Lower lobe of right lung (tissue), 2 donors: ENCODE results near the gene FOXN3. TPM values are rescaled to one million over a fixed set of nuclear protein-coding genes. Genes with fewer than 3 reads are reported as not detected.

ENCODE experiments used
- ATAC-seq, 2 donors: fragments of 200-7000 bp; cut with Tn5 transposase; one replicate each; pipeline ENCODE4 v1.9.1; 2020 to 2022; ENCODE audit warnings: mild to moderate bottlenecking in 2 of 2, moderate library complexity in 2 of 2
- DNase-seq: peaks from one replicate; pipeline ENCODE4 v3.0.0-alpha.2; 2020
- H3K27ac ChIP-seq: fragments of 200-600 bp; one replicate; pipeline ENCODE4 v1.8.0; 2022
- H3K27me3 ChIP-seq: fragments of 200-600 bp; one replicate; pipeline ENCODE4 v1.8.0; 2022; ENCODE audit warnings: low read depth
- H3K36me3 ChIP-seq: fragments of 200-600 bp; one replicate; pipeline ENCODE4 v1.8.0; 2022; ENCODE audit warnings: mild to moderate bottlenecking
- H3K4me1 ChIP-seq: fragments of 200-600 bp; one replicate; pipeline ENCODE4 v1.8.0; 2022
- H3K4me3 ChIP-seq: fragments of 200-600 bp; one replicate; pipeline ENCODE4 v1.8.0; 2022; ENCODE audit warnings: mild to moderate bottlenecking
- H3K9me3 ChIP-seq: fragments of 200-600 bp; one replicate; pipeline ENCODE4 v1.8.0; 2022
- CTCF ChIP-seq: fragments of 200-600 bp; IDR thresholded peaks from one replicate; pipeline ENCODE4 v1.8.0; 2022; ENCODE audit warnings: antibody characterized with exemption, mild to moderate bottlenecking
- intact Hi-C: fragments of 100-400 bp; cut with DNase I; formaldehyde crosslinking; loops from one replicate; pipeline ENCODE4 v1.11.0; 2022
- total RNA-seq: library from RNA; stranded (reverse); fragmentation: NEBNext Ultra II Directional; extraction: Animal tissue kit (Norgen Biotek cat#: 25700); gene quantifications from one replicate; pipeline ENCODE4 v1.2.1, GENCODE V29; 2021
- donor health status: DM: no; HTN: yes; CAD: no; lungs with severe emphysema.

FOXN3 gene
- total RNA-seq, 1 donor from 2014 or later, result 116 TPM

- intact Hi-C loops, result loop anchor here (10.0 kb wide), 1 partner anchor 47 kb away; no protein-coding TSS in a partner anchor
- Histone ChIP-seq H3K4me1 (peaks cover 33% of the 10 kb centered on the region), H3K9me3 (no peaks in the 10 kb centered on the region), H3K27me3 (no peaks in the 10 kb centered on the region), H3K36me3 (peaks cover 15% of the 10 kb centered on the region), H3K4me3 (no peak overlapping the region), H3K27ac (no peak overlapping the region)
- no peak for DNase-seq
- no peak for ATAC-seq
- no peak for TF ChIP-seq CTCF
These were observed 15.3 kb downstream of the FOXN3 start for GRCh38 chr14:89401761-89402160.

GRCh38 chr14:89401241-89401640 is 15.8 kb downstream of the FOXN3 start:
- intact Hi-C loops, result loop anchor here (10.0 kb wide), 1 partner anchor 46 kb away; no protein-coding TSS in a partner anchor
- Histone ChIP-seq H3K36me3 (peaks cover 15% of the 10 kb centered on the region), H3K27me3 (no peaks in the 10 kb centered on the region), H3K4me3 (no peak overlapping the region), H3K9me3 (no peaks in the 10 kb centered on the region), H3K27ac (no peak overlapping the region), H3K4me1 (peaks cover 28% of the 10 kb centered on the region)
- DNase-seq, result no peak
- no peak for ATAC-seq
- TF ChIP-seq CTCF, result no peak

- Histone ChIP-seq H3K36me3 (peaks cover 15% of the 10 kb centered on the region), H3K9me3 (no peaks in the 10 kb centered on the region), H3K27ac (no peak overlapping the region), H3K4me1 (peaks cover 34% of the 10 kb centered on the region), H3K4me3 (no peak overlapping the region), H3K27me3 (no peaks in the 10 kb centered on the region)
- TF ChIP-seq CTCF, result no peak
- intact Hi-C loops, result loop anchor here (10.0 kb wide), 1 partner anchor 46 kb away; no protein-coding TSS in a partner anchor
- DNase-seq (no peak), ATAC-seq (no peak)
These were observed 16.5 kb downstream of the FOXN3 start for GRCh38 chr14:89400529-89400928.

- ATAC-seq, result peak; percentile 42 to 47
- Histone ChIP-seq H3K4me3 (no peak overlapping the region), H3K9me3 (no peaks in the 10 kb centered on the region), H3K27ac (no peak overlapping the region), H3K27me3 (no peaks in the 10 kb centered on the region), H3K36me3 (peaks cover 12% of the 10 kb centered on the region), H3K4me1 (peaks cover 36% of the 10 kb centered on the region)
- no peak for DNase-seq
- intact Hi-C loops, result loop anchor here (10.0 kb wide), 1 partner anchor 45 kb away; no protein-coding TSS in a partner anchor
- no peak for TF ChIP-seq CTCF
These were observed 17.4 kb downstream of the FOXN3 start for GRCh38 chr14:89399594-89400068.

- DNase-seq, result no peak
- Histone ChIP-seq H3K27me3 (no peaks in the 10 kb centered on the region), H3K36me3 (peaks cover 7% of the 10 kb centered on the region), H3K4me3 (no peak overlapping the region), H3K9me3 (no peaks in the 10 kb centered on the region), H3K27ac (no peak overlapping the region), H3K4me1 (peaks cover 36% of the 10 kb centered on the region)
- TF ChIP-seq CTCF, result no peak
- intact Hi-C loops, result no loop called here
- ATAC-seq, result peak in 1 of 2 donors; percentile 8
These were observed 17.9 kb downstream of the FOXN3 start for GRCh38 chr14:89399157-89399556.
